Panc1 (cell line): ENCODE results near the gene PDILT. TPM values are rescaled to one million over a fixed set of nuclear protein-coding genes. Genes with fewer than 3 reads are reported as not detected.

Source experiments
- ATAC-seq: fragments of 200-7000 bp; cut with Tn5 transposase; 2 replicates; pipeline ENCODE4 v1.9.1; 2020; ENCODE audit warnings: mild to moderate bottlenecking, moderate library complexity
- BruUV-seq: library from RNA; stranded (reverse); fragments of 400-500 nt; replicated peaks from 2 replicates; lab custom pipeline; 2021; lab: Mats Ljungman, UMichigan
- CTCF ChIA-PET: fragments of 300-600 bp; sonication (Branson Sonifier 250); formaldehyde crosslinking; loops from one replicate; lab custom pipeline; 2022; ENCODE audit warnings: antibody characterized with exemption; lab: Charles Lee
- POLR2A ChIA-PET: fragments of 300-600 bp; sonication (Branson Sonifier 250); formaldehyde crosslinking; loops from one replicate; lab custom pipeline; 2022; ENCODE audit warnings: antibody characterized with exemption; lab: Charles Lee
- DNase-seq: peaks from one replicate; pipeline ENCODE4 v3.0.0-alpha.2; 2010; ENCODE audit warnings: low read depth, low spot score
- H3K27ac ChIP-seq: 2 replicates; pipeline ENCODE4 v1.5.1; 2011; ENCODE audit warnings: mild to moderate bottlenecking, low read length, inconsistent platforms
- H3K27me3 ChIP-seq: fragments of 200-500 bp; sonication (Bioruptor generic); 2 replicates; pipeline ENCODE4 v1.6.0; 2014; ENCODE audit warnings: low read length, inconsistent platforms; ENCODE audit not compliant: control insufficient read depth, insufficient read depth
- H3K36me3 ChIP-seq: fragments of 200-500 bp; sonication (Bioruptor generic); 2 replicates; pipeline ENCODE4 v1.5.1; 2014; ENCODE audit warnings: inconsistent platforms, mild to moderate bottlenecking, low read length, moderate library complexity; ENCODE audit not compliant: control insufficient read depth, insufficient read depth
- H3K4me1 ChIP-seq: 2 replicates; pipeline ENCODE4 v1.5.1; 2011; ENCODE audit warnings: inconsistent platforms, mild to moderate bottlenecking, low read length, moderate library complexity; ENCODE audit not compliant: control insufficient read depth, insufficient read depth
- H3K4me3 ChIP-seq, 2 experiments: 2 replicates each; pipeline ENCODE4 v1.5.1; 2011 to 2012; ENCODE audit warnings: low read depth in 2 of 2, low read length in 2 of 2, mild to moderate bottlenecking in 2 of 2, inconsistent platforms in 1 of 2, moderate library complexity in 1 of 2
- H3K9me3 ChIP-seq: fragments of 200-500 bp; sonication (Bioruptor generic); 2 replicates; pipeline ENCODE4 v1.5.1; 2014; ENCODE audit warnings: low read depth, mild to moderate bottlenecking, inconsistent platforms, low read length, moderate library complexity; ENCODE audit not compliant: control insufficient read depth, insufficient read depth
- POLR2AphosphoS5 ChIP-seq: IDR thresholded peaks from 2 replicates; pipeline ENCODE4 v1.6.1; 2012; ENCODE audit warnings: mild to moderate bottlenecking, low read depth, low read length, moderate library complexity
- REST ChIP-seq, 2 experiments: IDR thresholded peaks; 2 replicates each; pipeline ENCODE4 v1.6.1; 2011 to 2012; ENCODE audit warnings: low read depth in 2 of 2, control low read depth in 1 of 2, low read length in 1 of 2, mild to moderate bottlenecking in 1 of 2, moderate library complexity in 1 of 2; ENCODE audit not compliant: insufficient read depth in 1 of 2
- SIN3A ChIP-seq: IDR thresholded peaks from 2 replicates; pipeline ENCODE4 v1.6.1; 2012; ENCODE audit warnings: low read depth, mild to moderate bottlenecking, low read length, moderate library complexity, borderline replicate concordance; ENCODE audit not compliant: insufficient read depth
- TCF7L2 ChIP-seq: IDR thresholded peaks from 2 replicates; pipeline ENCODE4 v1.6.1; 2011; ENCODE audit warnings: mild to moderate bottlenecking, low read depth, low read length, inconsistent platforms
- in situ Hi-C: cut with HindIII; loops from 2 replicates; pipeline ENCODE4 v1.10.0; 2016; ENCODE audit warnings: low sequenced_read_pairs, low pct_unique_long_range_greater_than_20kb
- intact Hi-C: fragments of 100-400 bp; cut with micrococcal nuclease; formaldehyde crosslinking; loops from one replicate; pipeline ENCODE4 v1.10.0; 2022; ENCODE audit not compliant: unreplicated experiment
- total RNA-seq: library from RNA; stranded (reverse); gene quantifications from one replicate; pipeline ENCODE4 v1.2.1, GENCODE V29; 2021; ENCODE audit not compliant: unreplicated experiment
- TF ChIP-seq, protein P1 (sequence below): fragments of 450-650 bp; IDR thresholded peaks from 2 replicates; pipeline ENCODE4 v1.5.1; 2017; ENCODE audit warnings: mild to moderate bottlenecking

Gene PDILT
- total RNA-seq, 1 experiment from 2014 or later = not detected

GRCh38 chr16:20333120-20333519 lies 71.4 kb downstream of the PDILT start:
- no peaks in the 10 kb centered on the region for H3K4me1 ChIP-seq
- peaks cover 14% of the 10 kb centered on the region for H3K27me3 ChIP-seq
- no peak for TF ChIP-seq TCF7L2
- TF ChIP-seq, protein P1, sequence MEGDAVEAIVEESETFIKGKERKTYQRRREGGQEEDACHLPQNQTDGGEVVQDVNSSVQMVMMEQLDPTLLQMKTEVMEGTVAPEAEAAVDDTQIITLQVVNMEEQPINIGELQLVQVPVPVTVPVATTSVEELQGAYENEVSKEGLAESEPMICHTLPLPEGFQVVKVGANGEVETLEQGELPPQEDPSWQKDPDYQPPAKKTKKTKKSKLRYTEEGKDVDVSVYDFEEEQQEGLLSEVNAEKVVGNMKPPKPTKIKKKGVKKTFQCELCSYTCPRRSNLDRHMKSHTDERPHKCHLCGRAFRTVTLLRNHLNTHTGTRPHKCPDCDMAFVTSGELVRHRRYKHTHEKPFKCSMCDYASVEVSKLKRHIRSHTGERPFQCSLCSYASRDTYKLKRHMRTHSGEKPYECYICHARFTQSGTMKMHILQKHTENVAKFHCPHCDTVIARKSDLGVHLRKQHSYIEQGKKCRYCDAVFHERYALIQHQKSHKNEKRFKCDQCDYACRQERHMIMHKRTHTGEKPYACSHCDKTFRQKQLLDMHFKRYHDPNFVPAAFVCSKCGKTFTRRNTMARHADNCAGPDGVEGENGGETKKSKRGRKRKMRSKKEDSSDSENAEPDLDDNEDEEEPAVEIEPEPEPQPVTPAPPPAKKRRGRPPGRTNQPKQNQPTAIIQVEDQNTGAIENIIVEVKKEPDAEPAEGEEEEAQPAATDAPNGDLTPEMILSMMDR = no peak
- TF ChIP-seq SIN3A = no peak
- TF ChIP-seq POLR2AphosphoS5 = no peak
- TF ChIP-seq REST (IDR thresholded peaks at IDR 0.05; ENCODE audit: insufficient read depth in 1 of 2, low read depth in 2 of 2, low read length in 1 of 2) = no peak
- H3K9me3 ChIP-seq = no peaks in the 10 kb centered on the region
- DNase-seq (no peak), ATAC-seq (no peak)
- no peak overlapping the region for H3K4me3 ChIP-seq
- in situ Hi-C loops = no loop called here
- no peaks in the 10 kb centered on the region for H3K36me3 ChIP-seq
- intact Hi-C loops = no loop called here
- BruUV-seq = no TSS peak
- CTCF ChIA-PET = no interaction called here
- POLR2A ChIA-PET = no interaction called here
- H3K27ac ChIP-seq = no peak overlapping the region

GRCh38 chr16:20332411-20332810 lies 72.1 kb downstream of the PDILT start:
- Histone ChIP-seq H3K36me3 (no peaks in the 10 kb centered on the region), H3K4me1 (no peaks in the 10 kb centered on the region), H3K27ac (no peak overlapping the region), H3K4me3 (no peak overlapping the region), H3K9me3 (no peaks in the 10 kb centered on the region), H3K27me3 (peaks cover 8% of the 10 kb centered on the region)
- ATAC-seq = no peak
- ChIA-PET CTCF (no interaction called here), POLR2A (no interaction called here)
- BruUV-seq = no TSS peak
- intact Hi-C loops (no loop called here), in situ Hi-C loops (no loop called here)
- DNase-seq = no peak
- no peak for TF ChIP-seq TCF7L2
- TF ChIP-seq, protein P1 = no peak
- TF ChIP-seq SIN3A = no peak
- TF ChIP-seq REST (IDR thresholded peaks at IDR 0.05; ENCODE audit: insufficient read depth in 1 of 2, low read depth in 2 of 2, low read length in 1 of 2) = no peak
- TF ChIP-seq POLR2AphosphoS5 = no peak
